Measurements from ENCODE around the gene DNAI2. TPM values are rescaled to one million over a fixed set of nuclear protein-coding genes. Genes with fewer than 3 reads are reported as not detected.

Gene DNAI2
- total and polyA plus RNA-seq, 4 experiments from 2014 or later, result 0.28 to 8.4 (median 6.0) TPM; not detected in 1

- intact Hi-C loops (cut with micrococcal nuclease), result no loop called here
- Mint-ChIP-seq H3K4me3 (no peak overlapping the region), H3K27ac (peak overlapping the region in 1 of 7 donors; percentile 57), H3K4me1 (peaks cover 0 to 8% (median 4%) of the 10 kb centered on the region in 4 donors), H3K36me3 (no peaks in the 10 kb centered on the region), H3K9me3 (no peaks in the 10 kb centered on the region), H3K27me3 (peaks cover 8 to 10% of the 10 kb centered on the region in 2 donors)
- Histone ChIP-seq H3K4me3 (ENCODE audit: low read length in 2 of 2) (no peak overlapping the region), H3K9me3 (ENCODE audit: control insufficient read depth in 1 of 2, low read length in 2 of 2) (no peaks in the 10 kb centered on the region), H3K27me3 (ENCODE audit: insufficient read depth, low read length) (peaks cover 11% of the 10 kb centered on the region), H3K27ac (ENCODE audit: low read depth, low read length) (no peak overlapping the region), H3K4me1 (ENCODE audit: insufficient read depth, low read length) (no peaks in the 10 kb centered on the region), H3K36me3 (ENCODE audit: insufficient read depth, low read length) (no peaks in the 10 kb centered on the region)
- ChIA-PET POLR2A (ENCODE audit: partially characterized antibody) (no interaction called here), CTCF (ENCODE audit: partially characterized antibody) (interaction anchor here (1.0 to 9.8 kb wide), 10 partner anchors 10 to 154 kb away, joined by 3 to 62 read pairs (median 5); partner anchors contain the start of gene TTYH2)
- DNase-seq, result no peak
These were observed 88.9 kb downstream of the DNAI2 start for GRCh38 chr17:74362810-74363498.

Other genes with a start within 250 kb of the DNAI2 start
- 1,000 to 10,000 TPM; 2,053 to 2,073 TPM for gene RPL38, start 70.6 kb upstream of the DNAI2 start, total RNA-seq
- gene RPL38, start 70.6 kb upstream of the DNAI2 start, polyA plus RNA-seq, result 1,000 to 10,000 TPM; 1,662 to 2,198 TPM
- gene TTYH2, start 60.7 kb upstream of the DNAI2 start, total RNA-seq, result 10 to 100 TPM; 40.5 to 42.4 TPM
- 1 to 10 TPM; 7.0 to 7.9 TPM for gene TTYH2, start 60.7 kb upstream of the DNAI2 start, polyA plus RNA-seq
- gene KIF19, start 52.0 kb downstream of the DNAI2 start, total RNA-seq, result 1 to 10 TPM; 1.5 to 1.7 TPM
- 1 to 10 TPM; 1.5 to 2.3 TPM for gene KIF19, start 52.0 kb downstream of the DNAI2 start, polyA plus RNA-seq
- not detected for gene BTBD17, start 87.6 kb downstream of the DNAI2 start, total RNA-seq
- not detected for gene BTBD17, start 87.6 kb downstream of the DNAI2 start, polyA plus RNA-seq
- not detected for gene GPR142, start 93.3 kb downstream of the DNAI2 start, total RNA-seq
- gene GPR142, start 93.3 kb downstream of the DNAI2 start, polyA plus RNA-seq, result not detected
- not detected for gene GPRC5C, start 157.9 kb downstream of the DNAI2 start, total RNA-seq
- not detected for gene GPRC5C, start 157.9 kb downstream of the DNAI2 start, polyA plus RNA-seq
- gene CD300A, start 192.4 kb downstream of the DNAI2 start, total RNA-seq, result 10 to 100 TPM; 27.6 to 28.8 TPM
- 10 to 100 TPM; 38.7 to 51.4 TPM for gene CD300A, start 192.4 kb downstream of the DNAI2 start, polyA plus RNA-seq